Peyer's patch (tissue), 4 donors: ENCODE data around the gene FHIP2A.
"Not testable (repeated sequence)": the region's sequence is repeated elsewhere in the genome, so short reads cannot be mapped to it uniquely, and the experiment has no call there.

Source experiments
- CTCF ChIP-seq, 6 experiments: fragments of 450-650 bp in 4 of 6; fragments of 200-600 bp in 2 of 6; sonication (generic) in 1 of 6; IDR thresholded peaks; one replicate each; pipeline ENCODE4 v1.5.1; 2017 to 2019; ENCODE audit warnings: antibody characterized with exemption in 6 of 6, mild to moderate bottlenecking in 3 of 6, moderate library complexity in 1 of 6
- POLR2A ChIP-seq, 2 donors: fragments of 450-650 bp; IDR thresholded peaks; one replicate each; pipeline ENCODE4 v1.5.1; 2017; ENCODE audit warnings: antibody characterized with exemption in 2 of 2, mild to moderate bottlenecking in 2 of 2, moderate library complexity in 2 of 2

GRCh38 chr10:114775082-114775481 lies 46.5 kb upstream of the FHIP2A start:
- not testable (repeated sequence) for TF ChIP-seq CTCF, POLR2A (IDR thresholded peaks at IDR 0.05)
